Ectodermal cell (in vitro differentiated cells): ENCODE measurements around the gene SYNPO2.

Experiments
- H3K27ac ChIP-seq: 2 replicates; pipeline ENCODE4 v1.7.0; 2013; ENCODE audit warnings: mild to moderate bottlenecking, low read depth, low read length; ENCODE audit not compliant: insufficient read depth, poor library complexity, severe bottlenecking
- H3K27me3 ChIP-seq: 2 replicates; pipeline ENCODE4 v1.7.0; 2013; ENCODE audit warnings: mild to moderate bottlenecking, low read length; ENCODE audit not compliant: insufficient read depth, control insufficient read depth, poor library complexity, severe bottlenecking
- H3K36me3 ChIP-seq: one replicate; pipeline ENCODE4 v1.7.0; 2013; ENCODE audit warnings: low read length; ENCODE audit not compliant: control insufficient read depth, insufficient read depth
- H3K4me1 ChIP-seq: one replicate; pipeline ENCODE4 v1.7.0; 2013; ENCODE audit warnings: low read length; ENCODE audit not compliant: control insufficient read depth, insufficient read depth
- H3K4me3 ChIP-seq: 2 replicates; pipeline ENCODE4 v1.7.0; 2013; ENCODE audit warnings: low read depth, low read length, control low read depth; ENCODE audit not compliant: insufficient read depth
- H3K9me3 ChIP-seq: 2 replicates; pipeline ENCODE4 v1.7.0; 2013; ENCODE audit warnings: mild to moderate bottlenecking, low read length, moderate library complexity; ENCODE audit not compliant: control insufficient read depth
- WGBS, 2 experiments: methylation state at CpG; one replicate each; pipeline ENCODE4 v1.1.7; 2013; ENCODE audit warnings: missing lambda C conversion rate in 2 of 2; 5-methylcytosine and 5-hydroxymethylcytosine counted together

SYNPO2 gene

DNA sequence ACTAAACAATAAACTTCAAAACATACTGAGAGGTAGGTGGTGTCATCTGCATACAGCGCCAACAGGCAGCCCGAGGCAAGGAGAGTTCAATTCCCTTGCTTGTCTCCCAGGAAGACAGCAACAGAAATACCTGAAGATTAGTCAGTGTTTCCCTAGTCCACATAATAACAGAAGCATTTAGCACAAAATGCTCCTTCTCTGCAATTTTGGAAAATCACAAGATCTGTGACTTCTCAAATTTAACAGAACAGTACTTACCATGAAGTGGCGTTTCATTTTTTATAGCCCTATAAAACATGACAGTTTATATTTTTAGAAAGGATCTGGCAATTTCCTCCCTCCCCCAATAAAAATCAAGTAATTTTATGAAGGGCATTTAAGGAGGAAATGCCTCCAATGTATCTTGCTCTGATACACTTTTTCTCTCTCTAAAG is 179.9 kb downstream of the SYNPO2 start:
- Histone ChIP-seq H3K9me3 (no peaks in the 10 kb centered on the region), H3K27me3 (no peaks in the 10 kb centered on the region), H3K4me3 (no peak overlapping the region), H3K4me1 (no peaks in the 10 kb centered on the region), H3K27ac (no peak overlapping the region), H3K36me3 (no peaks in the 10 kb centered on the region)
- WGBS, 2 experiments = 56 to 70% methylated on average over 3 of the region's 3 CpGs

- Histone ChIP-seq H3K4me3 (no peak overlapping the region), H3K36me3 (no peaks in the 10 kb centered on the region), H3K27ac (no peak overlapping the region), H3K27me3 (no peaks in the 10 kb centered on the region), H3K9me3 (no peaks in the 10 kb centered on the region), H3K4me1 (no peaks in the 10 kb centered on the region)
- 66 to 74% methylated on average over 4 of the region's 4 CpGs for WGBS, 2 experiments
Measured at GRCh38 chr4:119070301-119070700, 181.6 kb downstream of the SYNPO2 start.

GRCh38 chr4:119080721-119081541 is 192.3 kb downstream of the SYNPO2 start:
- WGBS, 2 experiments = 80 to 92% methylated on average over 2 of the region's 2 CpGs

DNA sequence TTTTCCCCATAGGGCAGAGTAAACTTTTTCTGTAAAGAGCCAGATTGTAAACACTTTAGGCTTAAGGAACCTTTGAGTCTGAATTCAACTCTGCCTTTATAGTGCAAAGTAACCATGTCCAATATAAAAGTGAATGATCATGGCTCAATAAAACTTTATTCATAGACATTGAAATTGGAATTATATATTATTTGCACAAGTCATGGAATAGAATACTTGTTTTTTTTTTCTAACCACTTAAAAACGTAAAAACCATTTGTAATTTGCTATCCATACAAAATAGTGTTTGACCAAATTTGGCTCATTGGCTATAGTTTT is 192.8 kb downstream of the SYNPO2 start:
- Histone ChIP-seq H3K4me3 (no peak overlapping the region), H3K27ac (no peak overlapping the region), H3K9me3 (no peaks in the 10 kb centered on the region), H3K36me3 (no peaks in the 10 kb centered on the region), H3K27me3 (no peaks in the 10 kb centered on the region), H3K4me1 (peaks cover 7% of the 10 kb centered on the region)
- 100% methylated on average over 1 of the region's 1 CpG; no CpG with 5 or more reads in 1 of the 2 experiments for WGBS, 2 experiments

More at GRCh38 chr4:119080721-119081541, 192.3 kb downstream of the SYNPO2 start:
- Histone ChIP-seq H3K9me3 (no peaks in the 10 kb centered on the region), H3K4me1 (peaks cover 7% of the 10 kb centered on the region), H3K27ac (no peak overlapping the region), H3K36me3 (no peaks in the 10 kb centered on the region), H3K4me3 (no peak overlapping the region), H3K27me3 (no peaks in the 10 kb centered on the region)

DNA sequence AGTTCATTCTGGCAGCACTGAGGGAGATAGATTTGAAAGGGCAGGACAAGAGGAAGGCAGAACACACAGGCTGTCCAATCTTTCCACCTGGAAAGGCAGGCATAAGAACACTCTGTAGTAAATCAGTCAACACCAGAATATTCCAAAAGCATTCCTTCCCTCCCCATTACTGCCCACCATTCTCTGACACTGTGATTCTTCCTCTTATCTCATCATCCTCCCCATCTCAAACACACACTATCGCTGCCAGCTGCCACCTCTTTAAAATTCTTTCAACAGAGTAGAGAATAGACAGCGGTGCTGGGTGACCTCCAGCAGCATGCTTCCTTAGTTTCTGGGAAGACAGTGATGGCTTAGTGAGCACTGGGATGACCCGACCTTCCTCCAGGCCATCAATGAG is 193.3 kb downstream of the SYNPO2 start:
- H3K4me1 ChIP-seq = peaks cover 7% of the 10 kb centered on the region
- no peaks in the 10 kb centered on the region for H3K36me3 ChIP-seq
- no peak overlapping the region for H3K27ac ChIP-seq
- no peak overlapping the region for H3K4me3 ChIP-seq
- 80 to 88% methylated on average over 3 of the region's 3 CpGs for WGBS, 2 experiments
- H3K9me3 ChIP-seq = no peaks in the 10 kb centered on the region
- no peaks in the 10 kb centered on the region for H3K27me3 ChIP-seq

DNA sequence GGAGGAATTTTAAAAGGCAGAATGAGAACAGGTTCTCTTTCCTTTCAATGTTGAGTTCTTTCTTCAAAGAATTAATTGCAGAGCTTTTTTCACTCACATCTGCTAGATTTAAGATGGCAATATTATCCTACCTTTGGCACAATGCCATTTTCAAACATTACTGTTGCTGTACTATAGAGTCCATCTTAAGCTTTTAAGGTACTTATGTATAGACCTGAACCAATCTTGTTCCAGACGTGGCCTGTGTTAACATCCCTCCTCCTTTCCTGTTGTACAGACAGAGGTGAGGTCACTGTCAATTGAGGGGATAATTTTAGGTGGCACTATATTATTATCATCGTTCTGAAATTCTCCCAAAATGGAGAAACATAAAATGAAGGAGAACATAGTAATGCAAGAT is 194.0 kb downstream of the SYNPO2 start:
- H3K4me3 ChIP-seq = no peak overlapping the region
- no peak overlapping the region for H3K27ac ChIP-seq
- H3K4me1 ChIP-seq = peaks cover 7% of the 10 kb centered on the region
- no peaks in the 10 kb centered on the region for H3K9me3 ChIP-seq
- H3K27me3 ChIP-seq = no peaks in the 10 kb centered on the region
- 90 to 92% methylated on average over 2 of the region's 2 CpGs for WGBS, 2 experiments
- H3K36me3 ChIP-seq = no peaks in the 10 kb centered on the region

DNA sequence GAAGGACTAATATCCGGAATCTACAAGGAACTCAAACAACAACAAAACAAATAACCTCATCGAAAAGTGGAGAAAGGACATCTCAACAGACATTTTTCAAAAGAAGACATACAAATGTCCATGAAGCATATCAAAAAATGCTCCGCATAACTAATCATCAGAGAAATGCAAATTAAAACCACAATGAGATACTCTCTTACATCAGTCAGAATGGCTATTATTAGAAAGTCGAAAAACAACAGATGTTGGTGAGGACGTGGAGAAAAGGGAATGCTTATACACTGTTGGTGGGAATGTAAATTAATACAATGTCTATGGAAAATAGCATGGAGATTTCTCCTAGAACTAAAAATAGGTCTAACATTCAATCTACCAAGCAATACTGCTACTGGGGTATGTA is 195.9 kb downstream of the SYNPO2 start:
- Histone ChIP-seq H3K36me3 (no peaks in the 10 kb centered on the region), H3K27ac (no peak overlapping the region), H3K9me3 (no peaks in the 10 kb centered on the region), H3K4me3 (no peak overlapping the region), H3K27me3 (no peaks in the 10 kb centered on the region), H3K4me1 (peaks cover 7% of the 10 kb centered on the region)
- WGBS, 2 experiments = 68 to 72% methylated on average over 5 of the region's 5 CpGs

- WGBS, 2 experiments = 65 to 75% methylated on average over 2 to 3 of the region's 3 CpGs
- no peak overlapping the region for H3K4me3 ChIP-seq
- H3K9me3 ChIP-seq = no peaks in the 10 kb centered on the region
Measured at GRCh38 chr4:119087121-119087520, 198.5 kb downstream of the SYNPO2 start.

DNA sequence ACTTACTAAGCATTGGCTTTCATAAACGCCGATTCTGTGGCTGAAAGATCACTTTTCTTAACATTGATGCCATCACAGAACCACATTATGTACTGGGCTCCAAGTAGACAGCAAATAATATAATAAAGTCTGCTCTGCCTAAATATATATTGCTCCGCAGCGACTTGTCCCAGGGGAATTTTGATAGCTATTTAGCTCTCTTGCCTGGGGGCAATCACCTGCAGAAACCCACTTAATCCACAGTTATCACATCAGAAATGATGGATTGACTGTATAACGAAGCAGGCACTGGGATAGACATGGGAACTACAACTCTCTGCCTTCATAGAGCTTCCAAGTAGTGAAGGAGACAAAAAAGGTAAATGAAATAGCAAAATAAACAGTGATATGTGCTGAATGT is 199.0 kb downstream of the SYNPO2 start:
- no peaks in the 10 kb centered on the region for H3K4me1 ChIP-seq
- H3K4me3 ChIP-seq = no peak overlapping the region
- no peaks in the 10 kb centered on the region for H3K36me3 ChIP-seq
- H3K27me3 ChIP-seq = no peaks in the 10 kb centered on the region
- 88 to 96% methylated on average over 5 of the region's 5 CpGs for WGBS, 2 experiments
- H3K27ac ChIP-seq = no peak overlapping the region
- no peaks in the 10 kb centered on the region for H3K9me3 ChIP-seq

More at GRCh38 chr4:119087121-119087520, 198.5 kb downstream of the SYNPO2 start:
- no peaks in the 10 kb centered on the region for H3K27me3 ChIP-seq
- no peak overlapping the region for H3K27ac ChIP-seq
- H3K36me3 ChIP-seq = no peaks in the 10 kb centered on the region
- H3K4me1 ChIP-seq = no peaks in the 10 kb centered on the region

DNA sequence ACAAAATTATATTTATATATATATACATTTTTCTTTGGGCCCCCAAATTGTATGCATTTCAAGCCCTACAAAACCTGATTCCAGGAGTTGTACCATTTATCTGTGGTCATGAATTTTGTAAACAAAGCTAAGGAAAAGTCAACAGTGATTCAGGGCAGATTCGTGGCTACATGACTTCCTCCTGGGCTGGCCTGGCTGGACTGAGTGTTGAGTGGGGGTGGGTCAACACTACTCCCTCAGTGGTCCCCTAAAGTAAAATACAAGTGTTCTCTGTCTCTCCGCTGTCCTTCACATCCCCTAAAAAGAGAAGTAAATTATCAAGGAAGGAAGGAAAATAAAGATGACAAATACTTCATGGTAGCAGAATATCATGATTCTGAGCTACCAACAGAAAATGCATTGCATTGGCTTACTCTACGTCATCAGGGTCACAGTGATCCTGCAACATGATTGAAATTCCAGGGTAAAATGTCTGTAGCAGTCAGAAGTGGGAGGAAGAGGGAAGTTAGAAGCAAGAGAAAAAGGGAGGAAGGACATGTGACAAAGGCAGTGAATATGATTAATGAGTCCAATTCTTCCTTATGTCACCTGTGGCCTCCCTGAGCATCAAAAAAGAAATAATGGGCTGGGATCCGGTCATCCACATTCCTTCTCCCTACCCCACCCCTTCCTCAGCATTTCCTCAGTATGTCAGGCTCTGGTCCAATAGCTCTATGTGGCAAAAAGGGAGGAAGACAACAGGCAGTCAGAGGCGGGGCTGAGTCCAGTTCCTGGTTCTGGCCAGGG is 204.6 kb downstream of the SYNPO2 start:
- WGBS, 2 experiments = 89 to 91% methylated on average over 5 of the region's 5 CpGs
- Histone ChIP-seq H3K4me3 (no peak overlapping the region), H3K9me3 (no peaks in the 10 kb centered on the region), H3K27ac (no peak overlapping the region), H3K4me1 (no peaks in the 10 kb centered on the region), H3K36me3 (no peaks in the 10 kb centered on the region), H3K27me3 (no peaks in the 10 kb centered on the region)
